GM23248 (cell line): Measurements from ENCODE around the gene SP4. TPM values are rescaled to one million over a fixed set of nuclear protein-coding genes. Genes with fewer than 3 reads are reported as not detected.
"Not testable (repeated sequence)": the region's sequence is repeated elsewhere in the genome, so short reads cannot be mapped to it uniquely, and the experiment has no call there.

Source experiments
- DNase-seq: peaks from one replicate; pipeline ENCODE4 v3.0.0-alpha.2; 2015
- H2AFZ ChIP-seq: fragments of 200-600 bp; sonication (generic); 2 replicates; pipeline ENCODE4 v1.6.1; 2016; ENCODE audit warnings: antibody characterized with exemption
- H3F3A ChIP-seq: fragments of 200-600 bp; sonication (generic); 2 replicates; pipeline ENCODE4 v1.6.1; 2016; ENCODE audit warnings: mild to moderate bottlenecking, antibody characterized with exemption, mixed run types; ENCODE audit not compliant: insufficient read depth
- H3K27ac ChIP-seq: fragments of 200-600 bp; sonication (generic); 2 replicates; pipeline ENCODE4 v1.5.1; 2016; ENCODE audit warnings: mild to moderate bottlenecking
- H3K27me3 ChIP-seq: fragments of 200-600 bp; sonication (generic); replicated peaks from 2 replicates; pipeline ENCODE4 v1.6.1; 2016; ENCODE audit warnings: mild to moderate bottlenecking; ENCODE audit not compliant: insufficient read depth
- H3K36me3 ChIP-seq: fragments of 200-600 bp; sonication (generic); 2 replicates; pipeline ENCODE4 v1.6.1; 2016; ENCODE audit warnings: low read depth, mild to moderate bottlenecking
- H3K4me1 ChIP-seq: fragments of 200-600 bp; sonication (generic); 2 replicates; pipeline ENCODE4 v1.6.1; 2016; ENCODE audit warnings: mild to moderate bottlenecking; ENCODE audit not compliant: insufficient read depth
- H3K4me2 ChIP-seq: fragments of 200-600 bp; sonication (generic); one replicate; pipeline ENCODE4 v1.6.1; 2016; ENCODE audit warnings: mild to moderate bottlenecking; ENCODE audit not compliant: unreplicated experiment
- H3K4me3 ChIP-seq: fragments of 200-600 bp; sonication (generic); 2 replicates; pipeline ENCODE4 v1.5.1; 2016; ENCODE audit warnings: mild to moderate bottlenecking
- H3K79me2 ChIP-seq: fragments of 200-600 bp; sonication (generic); 2 replicates; pipeline ENCODE4 v1.6.1; 2016; ENCODE audit warnings: mild to moderate bottlenecking; ENCODE audit not compliant: insufficient read depth
- H3K9ac ChIP-seq: fragments of 200-600 bp; sonication (generic); 2 replicates; pipeline ENCODE4 v1.6.1; 2016; ENCODE audit warnings: mild to moderate bottlenecking
- H3K9me2 ChIP-seq: fragments of 200-600 bp; sonication (generic); 2 replicates; pipeline ENCODE4 v1.6.1; 2016; ENCODE audit warnings: mixed run types, mild to moderate bottlenecking, moderate library complexity; ENCODE audit not compliant: insufficient read depth
- H3K9me3 ChIP-seq: fragments of 200-600 bp; sonication (generic); one replicate; pipeline ENCODE4 v1.6.1; 2017; ENCODE audit warnings: low read depth
- H4K20me1 ChIP-seq: fragments of 200-600 bp; sonication (generic); 2 replicates; pipeline ENCODE4 v1.6.0; 2016; ENCODE audit not compliant: insufficient read depth
- EZH2 ChIP-seq: fragments of 200-600 bp; sonication (generic); IDR thresholded peaks from 2 replicates; pipeline ENCODE4 v1.6.1; 2018; ENCODE audit warnings: antibody characterized with exemption, mild to moderate bottlenecking; ENCODE audit not compliant: insufficient read depth, poor library complexity, severe bottlenecking
- EZH2phosphoT487 ChIP-seq: fragments of 200-600 bp; sonication (generic); IDR thresholded peaks from 2 replicates; pipeline ENCODE4 v1.6.1; 2018; ENCODE audit warnings: antibody characterized with exemption, moderate library complexity, mild to moderate bottlenecking, low read depth; ENCODE audit not compliant: insufficient read depth
- WGBS, 2 experiments: methylation state at CpG; one replicate each; pipeline ENCODE4 v1.1.6; 2015 to 2017; ENCODE audit warnings: low lambda C conversion rate in 2 of 2, low coverage in 1 of 2; ENCODE audit errors: missing lambda C conversion rate in 2 of 2; 5-methylcytosine and 5-hydroxymethylcytosine counted together
- in situ Hi-C: fragments of 300-500 bp; cut with MboI; formaldehyde crosslinking; loops from 2 replicates; pipeline ENCODE4 v1.15.0; 2020
- polyA plus RNA-seq: library from polyadenylated mRNA; unstranded; fragments of >200 nt; fragmentation: Nextera tagmentation; extraction: Ambion mirVana; gene quantifications from 2 replicates; pipeline ENCODE4 v1.2.1, GENCODE V29; 2016
- total RNA-seq: library from RNA; depleted of rRNA; stranded (reverse); fragments of >200 nt; shearing (Covaris generic); gene quantifications from 2 replicates; pipeline ENCODE4 v1.2.3, GENCODE V29; 2014

SP4 gene
- total and polyA plus RNA-seq, 2 experiments from 2014 or later: 2.1 to 3.5 TPM

- no peak overlapping the region for H3K4me3 ChIP-seq
- in situ Hi-C loops: no loop called here
- no peak overlapping the region for H3K9ac ChIP-seq
- H3K9me3 ChIP-seq: no peaks in the 10 kb centered on the region
- H3K36me3 ChIP-seq: no peaks in the 10 kb centered on the region
- no peaks in the 10 kb centered on the region for H3K79me2 ChIP-seq
- no peak overlapping the region for H2AFZ ChIP-seq
- no peaks in the 10 kb centered on the region for H3K4me1 ChIP-seq
- no peaks in the 10 kb centered on the region for H3K9me2 ChIP-seq
- no peaks in the 10 kb centered on the region for H3K27me3 ChIP-seq
- no peaks in the 10 kb centered on the region for H4K20me1 ChIP-seq
- no peak overlapping the region for H3K4me2 ChIP-seq
- H3K27ac ChIP-seq: no peak overlapping the region
- DNase-seq: no peak
- TF ChIP-seq EZH2 (no peak), EZH2phosphoT487 (no peak)
- H3F3A ChIP-seq: no peaks in the 10 kb centered on the region
These were observed 86.2 kb downstream of the SP4 start for GRCh38 chr7:21514062-21514461.

GRCh38 chr7:21524680-21525079 lies 96.8 kb downstream of the SP4 start:
- Histone ChIP-seq H3K4me3 (no peak overlapping the region), H2AFZ (no peak overlapping the region), H3K27me3 (no peaks in the 10 kb centered on the region; the same call in 1 of the 2 replicates), H3K9me3 (no peaks in the 10 kb centered on the region), H3K27ac (no peak overlapping the region), H3K9me2 (no peaks in the 10 kb centered on the region), H3K79me2 (no peaks in the 10 kb centered on the region), H4K20me1 (no peaks in the 10 kb centered on the region), H3F3A (no peaks in the 10 kb centered on the region), H3K4me1 (no peaks in the 10 kb centered on the region), H3K4me2 (no peak overlapping the region), H3K36me3 (no peaks in the 10 kb centered on the region), H3K9ac (no peak overlapping the region)
- WGBS, 2 experiments: 71 to 78% methylated on average over 1 of the region's 1 CpG
- in situ Hi-C loops: no loop called here
- DNase-seq: no peak
- TF ChIP-seq EZH2phosphoT487 (no peak), EZH2 (no peak)

- Histone ChIP-seq H3K27ac (no peak overlapping the region), H3K9me2 (no peaks in the 10 kb centered on the region), H3K4me2 (no peak overlapping the region), H3K4me1 (no peaks in the 10 kb centered on the region), H3F3A (no peaks in the 10 kb centered on the region), H3K36me3 (no peaks in the 10 kb centered on the region), H3K9ac (no peak overlapping the region), H3K9me3 (no peaks in the 10 kb centered on the region), H3K27me3 (no peaks in the 10 kb centered on the region; the same call in 1 of the 2 replicates), H4K20me1 (no peaks in the 10 kb centered on the region), H2AFZ (no peak overlapping the region), H3K79me2 (no peaks in the 10 kb centered on the region), H3K4me3 (no peak overlapping the region)
- TF ChIP-seq EZH2 (no peak), EZH2phosphoT487 (no peak)
- in situ Hi-C loops: no loop called here
- peak; percentile 26 for DNase-seq
These were observed 98.1 kb downstream of the SP4 start for GRCh38 chr7:21526007-21526406.

DNA sequence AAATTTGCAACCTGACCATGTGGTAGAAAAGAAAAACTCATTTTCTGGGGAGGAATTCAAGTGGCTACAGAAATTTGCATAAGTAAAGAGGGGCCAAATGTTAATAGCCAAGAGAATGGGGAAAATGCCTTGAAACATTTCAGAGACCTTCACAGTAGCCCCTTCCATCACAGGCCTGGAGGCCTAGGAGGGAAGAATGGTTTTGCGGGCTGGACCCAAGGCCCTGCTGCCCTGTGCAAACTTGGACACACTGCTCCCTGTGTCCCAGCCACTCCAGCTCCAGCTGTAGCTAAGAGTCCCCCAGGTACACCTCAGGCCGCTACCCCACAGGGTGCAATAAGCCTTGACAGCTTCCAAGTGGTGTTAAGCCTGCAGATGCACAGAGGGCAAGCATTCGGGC lies 98.6 kb downstream of the SP4 start:
- H3K9ac ChIP-seq: no peak overlapping the region
- in situ Hi-C loops: no loop called here
- H3K4me2 ChIP-seq: no peak overlapping the region
- no peaks in the 10 kb centered on the region for H3K36me3 ChIP-seq
- no peaks in the 10 kb centered on the region for H3F3A ChIP-seq
- DNase-seq: no peak
- H3K9me2 ChIP-seq: no peaks in the 10 kb centered on the region
- no peaks in the 10 kb centered on the region; the same call in 1 of the 2 replicates for H3K27me3 ChIP-seq
- H3K4me1 ChIP-seq: no peaks in the 10 kb centered on the region
- H3K27ac ChIP-seq: no peak overlapping the region
- no peak overlapping the region for H3K4me3 ChIP-seq
- no peak overlapping the region for H2AFZ ChIP-seq
- no peaks in the 10 kb centered on the region for H3K79me2 ChIP-seq
- TF ChIP-seq EZH2phosphoT487 (no peak), EZH2 (no peak)
- WGBS, 2 experiments: 15 to 23% methylated on average over 3 of the region's 3 CpGs
- no peaks in the 10 kb centered on the region for H3K9me3 ChIP-seq
- H4K20me1 ChIP-seq: no peaks in the 10 kb centered on the region

DNA sequence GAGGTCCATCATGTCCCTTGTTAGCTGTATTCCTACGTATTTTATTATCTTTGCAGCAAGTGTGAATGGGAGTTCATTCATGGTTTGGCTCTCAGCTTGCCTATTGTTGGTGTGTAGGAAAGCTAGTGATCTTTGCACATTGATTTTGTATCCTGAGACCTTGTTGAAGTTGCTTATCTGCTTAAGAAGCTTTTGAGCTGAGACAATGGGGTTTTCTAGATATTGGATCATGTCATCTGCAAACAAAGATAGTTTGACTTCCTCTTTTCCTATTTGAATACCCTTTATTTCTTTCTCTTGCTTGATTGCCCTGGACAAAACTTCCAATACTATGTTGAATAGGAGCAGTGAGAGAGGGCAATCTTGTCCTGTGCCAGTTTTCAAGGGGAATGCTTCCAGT lies 104.6 kb downstream of the SP4 start:
- H3K27me3 ChIP-seq, H3K9ac ChIP-seq, DNase-seq, H3K4me1 ChIP-seq, H3K27ac ChIP-seq, H2AFZ ChIP-seq, H3K79me2 ChIP-seq, H3K4me2 ChIP-seq, H3F3A ChIP-seq, H3K9me2 ChIP-seq, in situ Hi-C loops, H4K20me1 ChIP-seq, H3K9me3 ChIP-seq, H3K36me3 ChIP-seq, H3K4me3 ChIP-seq: not testable (repeated sequence)
- 0% methylated on average over 1 of the region's 1 CpG for WGBS, 2 experiments

DNA sequence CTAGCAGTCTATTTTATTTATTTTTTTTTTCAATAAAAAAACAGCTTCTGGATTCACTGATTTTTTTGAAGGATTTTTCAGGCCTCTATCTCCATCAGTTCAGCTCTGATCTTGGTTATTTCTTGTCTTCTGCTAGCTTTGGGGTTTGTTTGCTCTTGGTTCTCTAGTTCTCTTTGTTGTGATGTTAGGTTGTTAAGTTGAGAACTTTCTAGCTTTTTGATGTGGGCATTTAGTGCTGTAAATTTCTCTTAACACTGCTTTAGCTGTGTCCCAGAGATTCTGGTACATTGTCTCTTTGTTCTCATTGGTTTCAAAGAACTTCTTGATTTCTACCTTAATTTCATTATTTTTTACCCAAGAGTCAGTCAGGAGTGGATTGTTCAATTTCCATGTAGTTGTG lies 105.8 kb downstream of the SP4 start:
- H3K9ac ChIP-seq, H3K4me2 ChIP-seq, H4K20me1 ChIP-seq, in situ Hi-C loops, H3F3A ChIP-seq, H3K79me2 ChIP-seq, H3K4me1 ChIP-seq, H3K4me3 ChIP-seq, H2AFZ ChIP-seq, DNase-seq, H3K9me2 ChIP-seq, H3K36me3 ChIP-seq, H3K27me3 ChIP-seq, H3K27ac ChIP-seq, H3K9me3 ChIP-seq: not testable (repeated sequence)

DNA sequence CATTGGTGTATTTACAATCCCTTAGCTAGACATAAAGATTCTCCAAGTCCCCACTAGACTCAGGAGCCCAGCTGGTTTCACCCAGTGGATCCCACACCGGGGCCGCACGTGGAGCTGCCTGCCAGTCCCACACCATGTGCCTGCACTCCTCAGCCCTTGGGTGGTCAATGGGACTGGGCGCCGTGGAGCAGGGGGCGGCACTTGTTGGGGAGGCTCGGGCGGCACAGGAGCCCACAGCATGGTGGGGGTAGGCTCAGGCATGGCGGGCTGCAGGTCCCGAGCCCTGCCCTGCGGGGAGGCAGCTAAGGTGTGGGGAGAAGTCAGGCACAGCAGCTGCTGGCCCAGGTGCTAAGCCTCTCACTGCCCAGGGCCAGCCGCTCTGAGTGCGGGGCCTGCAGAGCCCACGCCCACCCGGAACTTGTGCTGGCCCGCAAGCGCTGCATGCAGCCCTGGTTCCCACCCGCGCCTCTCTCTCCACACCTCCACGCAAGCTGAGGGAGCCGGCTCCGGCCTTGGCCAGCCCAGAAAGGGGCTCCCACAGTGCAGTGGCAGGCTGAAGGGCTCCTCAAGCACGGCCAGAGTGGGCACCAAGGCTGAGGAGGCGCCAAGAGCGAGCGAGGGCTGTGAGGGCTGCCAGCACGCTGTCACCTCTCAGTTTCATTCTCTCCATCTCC lies 108.7 kb downstream of the SP4 start:
- H3K9me2 ChIP-seq, H3K36me3 ChIP-seq, H2AFZ ChIP-seq, H4K20me1 ChIP-seq, H3F3A ChIP-seq, in situ Hi-C loops, H3K4me3 ChIP-seq, H3K9me3 ChIP-seq, H3K9ac ChIP-seq, H3K4me2 ChIP-seq, DNase-seq, H3K27ac ChIP-seq, H3K4me1 ChIP-seq, H3K79me2 ChIP-seq: not testable (repeated sequence)
- peaks cover 13% of the 10 kb centered on the region for H3K27me3 ChIP-seq
- 74 to 75% methylated on average over 24 to 27 of the region's 27 CpGs for WGBS, 2 experiments
